ENCODE results near the gene HECTD1. TPM values are rescaled to one million over a fixed set of nuclear protein-coding genes. Genes with fewer than 3 reads are reported as not detected.
"Not testable (repeated sequence)": the region's sequence is repeated elsewhere in the genome, so short reads cannot be mapped to it uniquely, and the experiment has no call there.

Gene HECTD1
- total RNA-seq, result 100 to 1,000 TPM; 115 to 163 (median 158) TPM
- 10 to 100 TPM; 25.5 to 33.9 TPM for polyA plus RNA-seq
- 277 reads per million, percentile 95 among the genes with 10 or more reads in this experiment for total RNA-seq

DNA sequence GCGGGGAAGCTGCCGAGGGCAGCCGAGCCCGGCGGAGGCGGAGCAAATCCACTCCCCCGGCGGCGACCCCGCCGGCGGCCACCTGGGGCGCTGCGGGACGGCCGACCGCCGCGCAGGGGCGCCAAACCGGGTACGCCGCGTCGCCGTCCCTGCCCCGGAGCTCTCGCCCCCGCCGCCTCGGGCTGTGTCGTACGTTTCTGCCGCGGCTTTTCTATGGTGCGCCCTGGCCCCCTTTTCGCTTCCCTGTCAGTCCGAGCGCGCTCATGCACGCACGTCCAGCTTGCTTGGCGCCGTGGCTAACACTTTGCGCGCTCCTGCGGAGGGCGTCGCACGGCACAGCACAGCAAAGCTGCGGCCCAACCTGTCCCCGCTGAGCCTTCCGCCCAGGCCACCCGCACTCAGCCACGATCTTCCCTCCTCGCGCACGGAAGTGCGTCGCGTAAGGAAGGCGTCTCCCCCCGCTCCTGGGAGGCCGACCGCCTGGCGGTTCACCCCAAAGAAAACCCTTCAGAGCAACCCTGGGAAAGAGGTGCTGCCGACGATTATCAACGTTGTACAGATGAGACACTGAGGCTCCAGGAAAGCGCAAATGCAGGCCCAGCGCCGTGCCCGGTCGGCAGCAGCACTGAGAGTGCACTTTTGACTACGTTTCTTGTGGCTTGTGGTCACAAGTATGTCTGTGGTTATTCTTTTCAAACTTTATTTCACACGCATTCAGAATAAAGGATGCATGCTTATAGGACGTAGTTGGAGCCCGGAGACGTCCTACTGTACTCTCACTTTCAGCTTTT, at the start of gene HECTD1:
Gene HECTD1, minus strand, starts transcription at position 39 of the 791 bp plus-strand sequence. CDS start 1,857 bp downstream, outside the sequence.
- ATAC-seq (peak; percentile 83), DNase-seq (peak in 8 of 9 donors; percentile 89 to 94 (median 92))
- Histone ChIP-seq H3K27me3 (ENCODE audit: control insufficient read depth in 2 of 2, insufficient read depth in 2 of 2, low read length in 2 of 2) (no peaks in the 10 kb centered on the region), H3K27ac (ENCODE audit: low read depth, low read length) (peak within 1 kb of the TSS; percentile 100), H3K4me3 (ENCODE audit: low read length) (peak within 1 kb of the TSS; percentile 70), H3K9me3 (ENCODE audit: control insufficient read depth in 2 of 3, low read length in 3 of 3) (no peaks in the 10 kb centered on the region), H3K36me3 (ENCODE audit: control insufficient read depth in 2 of 3, insufficient read depth in 3 of 3, low read length in 3 of 3) (peaks cover 0 to 7% (median 0%) of the 10 kb centered on the region in 3 experiments), H3K4me1 (ENCODE audit: control insufficient read depth in 2 of 2, insufficient read depth in 2 of 2, low read length in 2 of 2) (peaks cover 30 to 33% of the 10 kb centered on the region in 2 donors)
- Mint-ChIP-seq H3K36me3 (peaks cover 4 to 24% (median 13%) of the 10 kb centered on the region in 5 donors), H3K4me3 (peak within 1 kb of the TSS; percentile 93 to 98 (median 96)), H3K4me1 (peaks cover 33 to 68% (median 62%) of the 10 kb centered on the region in 7 donors), H3K27me3 (no peaks in the 10 kb centered on the region), H3K27ac (peak within 1 kb of the TSS; percentile 99 to 100 (median 99)), H3K9me3 (peaks cover 0 to 6% (median 0%) of the 10 kb centered on the region in 11 donors)
- ChIA-PET CTCF (interaction anchor here (0.6 to 1.6 kb wide), 6 partner anchors 9 to 118 kb away, joined by 3 to 7 read pairs (median 3); no protein-coding TSS in a partner anchor), POLR2A (interaction anchor here (0.6 to 4.1 kb wide), 33 partner anchors 8 to 994 kb away, joined by 3 to 33 read pairs (median 4); partner anchors contain the start of genes AP4S1, DTD2, HEATR5A and RNU6-7)
- intact Hi-C loops (cut with micrococcal nuclease), result loop anchor here (1.0 to 10.0 kb wide), 21 partner anchors 15 to 995 kb away; partner anchors contain the start of genes DTD2 (in 2 of the 2), G2E3 (in 2 of the 2), HEATR5A (in 2 of the 2) and NUBPL (in 2 of the 2)

DNA sequence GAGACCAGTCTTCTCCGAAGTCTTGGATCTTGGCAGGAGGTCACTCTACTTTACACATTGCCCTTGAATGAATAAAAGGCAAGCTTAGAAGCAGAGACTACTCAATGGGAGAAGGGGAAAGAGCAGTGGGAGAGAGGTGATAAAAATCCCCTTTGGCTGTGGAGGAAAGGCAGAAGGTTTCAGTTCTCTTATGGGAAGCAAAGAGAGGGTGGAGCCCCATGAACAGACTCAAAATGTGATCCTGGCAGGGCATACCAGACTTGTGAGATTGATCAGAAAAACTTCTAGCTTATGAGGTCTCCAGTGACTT, 49.6 kb upstream of the HECTD1 start:
- Histone ChIP-seq H3K4me3 (ENCODE audit: low read length) (no peak overlapping the region), H3K36me3 (ENCODE audit: control insufficient read depth in 2 of 3, insufficient read depth in 3 of 3, low read length in 3 of 3) (no peaks in the 10 kb centered on the region), H3K27ac (ENCODE audit: low read depth, low read length) (no peak overlapping the region), H3K9me3 (ENCODE audit: control insufficient read depth in 2 of 3, low read length in 3 of 3) (no peaks in the 10 kb centered on the region), H3K27me3 (ENCODE audit: control insufficient read depth in 2 of 2, insufficient read depth in 2 of 2, low read length in 2 of 2) (no peaks in the 10 kb centered on the region), H3K4me1 (ENCODE audit: control insufficient read depth in 2 of 2, insufficient read depth in 2 of 2, low read length in 2 of 2) (no peaks in the 10 kb centered on the region)
- no peaks in the 10 kb centered on the region for H3K9me3 Mint-ChIP-seq
- no peak overlapping the region for H3K27ac Mint-ChIP-seq
- H3K27me3 Mint-ChIP-seq, result no peaks in the 10 kb centered on the region
- CTCF ChIA-PET, result no interaction called here
- no peak overlapping the region for H3K4me3 Mint-ChIP-seq
- no peaks in the 10 kb centered on the region for H3K36me3 Mint-ChIP-seq
- DNase-seq, result no peak
- POLR2A ChIA-PET, result interaction anchor here (0.7 kb wide), 1 partner anchor 48 kb away, joined by 5 read pairs; no protein-coding TSS in a partner anchor
- no peak for ATAC-seq
- peaks cover 0 to 1% (median 0%) of the 10 kb centered on the region in 7 donors for H3K4me1 Mint-ChIP-seq
- intact Hi-C loops (cut with micrococcal nuclease), result no loop called here

DNA sequence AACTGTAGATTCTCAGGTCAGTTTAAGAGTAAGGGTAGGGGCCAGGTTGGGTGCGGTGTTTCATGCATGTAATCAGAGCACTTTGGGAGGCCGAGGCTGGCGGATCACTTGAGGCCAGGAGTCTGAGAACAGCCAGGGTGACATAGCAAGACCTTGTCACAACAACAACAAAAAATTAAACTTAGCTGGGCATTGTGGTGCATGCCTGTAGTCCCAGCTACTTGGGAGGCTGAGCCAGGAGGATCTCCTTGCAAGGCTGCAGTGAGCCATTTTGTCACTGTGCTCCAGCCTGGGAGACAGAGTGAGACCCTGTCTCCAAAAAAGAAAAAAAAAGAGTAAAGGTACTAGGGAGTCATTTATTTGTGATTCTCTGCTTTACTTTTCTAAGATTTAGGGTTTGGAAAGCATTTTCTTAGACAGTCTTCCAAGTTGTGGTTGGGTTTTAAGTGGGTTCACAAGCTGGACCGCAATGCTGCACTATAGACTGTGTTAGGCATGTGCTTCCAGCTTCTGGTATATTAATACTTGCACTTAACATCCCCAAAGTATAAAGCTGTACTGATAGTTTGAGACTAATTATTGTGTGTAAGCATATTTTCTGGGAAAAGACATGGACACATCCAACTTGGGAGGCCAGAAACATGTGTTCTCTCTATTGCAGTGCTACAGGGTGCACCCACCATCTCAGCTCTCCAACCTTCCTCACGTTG, 49.1 kb upstream of the HECTD1 start:
- ChIA-PET POLR2A (interaction anchor here (0.7 kb wide), 1 partner anchor 48 kb away, joined by 5 read pairs; no protein-coding TSS in a partner anchor), CTCF (no interaction called here)
- Mint-ChIP-seq H3K4me1 (peaks cover 0 to 1% (median 0%) of the 10 kb centered on the region in 7 donors), H3K9me3 (no peaks in the 10 kb centered on the region), H3K36me3 (no peaks in the 10 kb centered on the region), H3K27me3 (no peaks in the 10 kb centered on the region), H3K4me3 (no peak overlapping the region), H3K27ac (no peak overlapping the region)
- Histone ChIP-seq H3K27ac (ENCODE audit: low read depth, low read length) (no peak overlapping the region), H3K9me3 (ENCODE audit: control insufficient read depth in 2 of 3, low read length in 3 of 3) (no peaks in the 10 kb centered on the region), H3K36me3 (ENCODE audit: control insufficient read depth in 2 of 3, insufficient read depth in 3 of 3, low read length in 3 of 3) (no peaks in the 10 kb centered on the region), H3K4me3 (ENCODE audit: low read length) (no peak overlapping the region), H3K27me3 (ENCODE audit: control insufficient read depth in 2 of 2, insufficient read depth in 2 of 2, low read length in 2 of 2) (no peaks in the 10 kb centered on the region), H3K4me1 (ENCODE audit: control insufficient read depth in 2 of 2, insufficient read depth in 2 of 2, low read length in 2 of 2) (no peaks in the 10 kb centered on the region)
- ATAC-seq, result no peak
- intact Hi-C loops (cut with micrococcal nuclease), result no loop called here
- no peak for DNase-seq

DNA sequence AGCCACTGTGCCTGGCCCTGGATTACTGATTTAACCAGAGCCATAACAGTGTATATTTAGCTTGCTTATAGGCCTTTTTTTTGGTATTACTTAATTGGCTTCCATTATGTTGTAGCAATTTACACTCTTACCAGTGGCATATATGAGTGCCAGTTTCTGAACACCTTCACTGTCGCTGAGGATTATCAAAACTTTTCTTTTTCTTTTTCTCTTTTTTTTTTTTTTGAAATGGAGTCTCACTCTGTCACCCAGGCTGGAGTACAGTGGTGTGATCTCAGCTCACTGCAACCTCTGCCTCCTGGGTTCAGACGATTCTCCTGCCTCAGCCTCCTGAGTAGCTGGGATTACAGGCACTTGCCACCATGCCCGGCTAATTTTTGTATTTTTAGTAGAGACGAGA, 48.3 kb upstream of the HECTD1 start:
- ATAC-seq, result not testable (repeated sequence)
- POLR2A ChIA-PET, result interaction anchor here (0.8 kb wide), 1 partner anchor 135 kb away, joined by 3 read pairs; no protein-coding TSS in a partner anchor

DNA sequence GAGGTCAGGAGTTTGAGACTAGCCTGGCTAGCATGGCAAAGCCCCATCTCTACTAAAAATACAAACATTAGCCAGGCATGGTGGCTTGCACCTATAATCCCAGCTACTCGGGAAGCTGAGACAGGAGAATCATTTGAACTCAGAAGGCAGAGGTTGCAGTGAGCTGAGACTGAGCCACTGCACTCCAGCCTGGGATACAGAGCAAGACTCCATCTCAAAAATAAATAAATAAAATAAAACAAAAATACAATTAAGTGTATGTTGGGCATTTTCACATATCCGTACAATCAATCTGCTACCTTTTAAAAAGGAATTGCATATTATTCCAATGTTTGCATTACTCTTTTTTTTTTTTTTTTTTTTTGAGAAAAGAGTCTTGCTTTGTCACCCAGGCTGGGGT, 47.7 kb upstream of the HECTD1 start:
- Histone ChIP-seq H3K4me3 (ENCODE audit: low read length) (no peak overlapping the region), H3K27me3 (ENCODE audit: control insufficient read depth in 2 of 2, insufficient read depth in 2 of 2, low read length in 2 of 2) (no peaks in the 10 kb centered on the region), H3K9me3 (ENCODE audit: control insufficient read depth in 2 of 3, low read length in 3 of 3) (no peaks in the 10 kb centered on the region), H3K36me3 (ENCODE audit: control insufficient read depth in 2 of 3, insufficient read depth in 3 of 3, low read length in 3 of 3) (no peaks in the 10 kb centered on the region), H3K4me1 (ENCODE audit: control insufficient read depth in 2 of 2, insufficient read depth in 2 of 2, low read length in 2 of 2) (no peaks in the 10 kb centered on the region), H3K27ac (ENCODE audit: low read depth, low read length) (no peak overlapping the region)
- ATAC-seq (no peak), DNase-seq (no peak)
- Mint-ChIP-seq H3K27me3 (no peaks in the 10 kb centered on the region), H3K4me3 (no peak overlapping the region), H3K27ac (no peak overlapping the region), H3K36me3 (no peaks in the 10 kb centered on the region), H3K9me3 (no peaks in the 10 kb centered on the region), H3K4me1 (peaks cover 0 to 5% (median 0%) of the 10 kb centered on the region in 7 donors)
- CTCF ChIA-PET, result no interaction called here
- POLR2A ChIA-PET, result interaction anchor here (0.8 kb wide), 1 partner anchor 135 kb away, joined by 3 read pairs; no protein-coding TSS in a partner anchor
- intact Hi-C loops (cut with micrococcal nuclease), result no loop called here

More for the DNA sequence above, 48.3 kb upstream of the HECTD1 start:
- H3K4me3 ChIP-seq (ENCODE audit: low read length); H3K27ac ChIP-seq (ENCODE audit: low read depth, low read length); H3K27me3 ChIP-seq (ENCODE audit: control insufficient read depth in 2 of 2, insufficient read depth in 2 of 2, low read length in 2 of 2); H3K4me1 Mint-ChIP-seq; H3K4me3 Mint-ChIP-seq; H3K36me3 ChIP-seq (ENCODE audit: control insufficient read depth in 2 of 3, insufficient read depth in 3 of 3, low read length in 3 of 3); DNase-seq; H3K36me3 Mint-ChIP-seq; H3K9me3 Mint-ChIP-seq; intact Hi-C loops (cut with micrococcal nuclease); H3K27ac Mint-ChIP-seq; H3K4me1 ChIP-seq (ENCODE audit: control insufficient read depth in 2 of 2, insufficient read depth in 2 of 2, low read length in 2 of 2); H3K27me3 Mint-ChIP-seq; H3K9me3 ChIP-seq (ENCODE audit: control insufficient read depth in 2 of 3, low read length in 3 of 3); CTCF ChIA-PET: not testable (repeated sequence)

DNA sequence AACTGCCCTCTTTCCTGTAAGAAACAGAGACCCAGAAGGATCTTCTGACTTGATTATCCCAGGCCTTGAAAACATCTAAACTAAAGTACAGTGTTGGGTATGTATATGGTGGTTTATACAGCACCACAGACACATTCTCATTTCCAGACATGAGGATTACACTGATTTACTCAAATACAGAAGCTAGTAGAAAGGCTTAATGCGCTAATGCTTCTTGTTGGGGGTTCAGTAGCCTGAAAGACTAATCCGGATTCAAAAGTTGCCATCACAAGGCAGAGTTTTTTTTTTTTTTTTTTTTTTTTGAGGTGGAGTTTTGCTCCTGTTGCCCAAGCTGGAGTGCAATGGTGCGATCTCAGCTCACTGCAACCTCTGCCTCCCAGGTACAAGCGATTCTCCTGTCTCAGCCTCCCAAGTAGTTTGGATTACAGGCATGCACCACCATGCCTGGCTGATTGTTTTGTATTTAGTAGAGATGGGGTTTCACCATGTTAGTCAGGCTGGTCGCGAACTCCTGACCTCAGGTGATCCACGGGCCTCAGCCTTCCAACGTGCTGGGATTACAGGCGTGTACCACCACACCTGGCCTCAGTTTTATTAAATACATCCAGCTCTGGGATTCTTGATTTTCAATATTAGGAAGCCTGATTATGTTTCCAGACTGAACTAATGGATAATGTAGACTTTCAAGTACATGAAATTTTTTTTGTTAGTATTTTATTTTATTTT, 46.3 kb upstream of the HECTD1 start:
- ChIA-PET CTCF (no interaction called here), POLR2A (no interaction called here)
- no peak for DNase-seq
- no peak for ATAC-seq
- H3K4me1 ChIP-seq (ENCODE audit: control insufficient read depth in 2 of 2, insufficient read depth in 2 of 2, low read length in 2 of 2), result no peaks in the 10 kb centered on the region
- H3K9me3 ChIP-seq (ENCODE audit: control insufficient read depth in 2 of 3, low read length in 3 of 3), result no peaks in the 10 kb centered on the region
- Mint-ChIP-seq H3K27me3 (no peaks in the 10 kb centered on the region), H3K27ac (no peak overlapping the region), H3K36me3 (no peaks in the 10 kb centered on the region), H3K4me3 (no peak overlapping the region), H3K9me3 (no peaks in the 10 kb centered on the region), H3K4me1 (peaks cover 0 to 5% (median 0%) of the 10 kb centered on the region in 7 donors)
- intact Hi-C loops (cut with micrococcal nuclease), result no loop called here
- no peaks in the 10 kb centered on the region for H3K27me3 ChIP-seq (ENCODE audit: control insufficient read depth in 2 of 2, insufficient read depth in 2 of 2, low read length in 2 of 2)
- no peaks in the 10 kb centered on the region for H3K36me3 ChIP-seq (ENCODE audit: control insufficient read depth in 2 of 3, insufficient read depth in 3 of 3, low read length in 3 of 3)
- H3K4me3 ChIP-seq (ENCODE audit: low read length), result no peak overlapping the region
- no peak overlapping the region for H3K27ac ChIP-seq (ENCODE audit: low read depth, low read length)

All from naive thymus-derived CD4-positive, alpha-beta T cell (primary cell).